ENCODE results near the gene C5orf46.
A peak's percentile ranks its signal among the peaks of the same experiment; 100 is the strongest.
"Not testable (repeated sequence)": the region's sequence is repeated elsewhere in the genome, so short reads cannot be mapped to it uniquely, and the experiment has no call there.

Gene C5orf46

DNA sequence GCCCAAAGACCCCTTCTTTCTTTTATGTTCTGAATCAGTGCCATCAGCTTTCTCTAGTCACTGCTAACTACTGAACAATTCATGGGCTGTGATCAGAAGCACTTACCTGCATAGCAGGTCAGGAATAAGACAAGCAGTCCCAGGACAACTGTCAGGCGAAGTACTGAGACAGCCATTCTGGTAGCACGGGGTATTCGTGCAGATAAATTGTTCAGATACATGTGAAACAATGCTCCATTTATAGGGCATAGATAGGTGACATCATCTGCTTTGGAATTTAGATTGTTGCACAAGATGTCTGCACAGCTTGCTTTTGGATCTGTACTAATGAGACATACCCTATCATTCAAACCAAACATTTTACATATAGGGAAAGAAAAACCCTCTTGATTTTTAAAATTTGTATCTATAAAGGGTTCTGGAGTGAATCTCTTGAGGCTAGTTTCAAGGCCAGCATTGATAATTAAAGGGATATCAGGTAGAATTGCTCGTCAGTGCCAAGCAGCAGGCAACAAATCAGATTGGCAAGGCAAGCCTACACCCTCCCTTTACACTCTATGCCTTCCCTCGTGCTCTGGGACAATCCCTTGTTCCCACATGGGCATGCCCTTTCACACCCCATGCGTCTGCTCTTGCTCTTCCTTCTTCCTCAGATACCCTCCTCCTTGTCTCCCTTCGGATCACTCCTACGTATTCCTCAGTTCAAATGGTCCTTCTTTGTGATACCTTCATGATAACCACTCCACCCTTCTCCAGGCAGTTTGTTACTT is at the start of gene C5orf46:
C5orf46 (minus strand) TSS at position 213 of the 770 bp plus-strand sequence; CDS start at position 176, 37 bp downstream.
- Histone ChIP-seq H3K36me3 (ENCODE audit: control insufficient read depth, insufficient read depth, low read length) (no peaks in the 10 kb centered on the region), H3K4me3 (ENCODE audit: low read depth, low read length) (no peak within 1 kb of the TSS), H3K9me3 (ENCODE audit: control insufficient read depth, insufficient read depth, low read length) (no peaks in the 10 kb centered on the region), H3K27me3 (ENCODE audit: control insufficient read depth, insufficient read depth, low read length) (no peaks in the 10 kb centered on the region), H3K4me1 (ENCODE audit: control insufficient read depth, insufficient read depth, low read length) (peaks cover 1% of the 10 kb centered on the region), H3K9ac (ENCODE audit: low read depth, low read length) (no peak within 1 kb of the TSS)

DNA sequence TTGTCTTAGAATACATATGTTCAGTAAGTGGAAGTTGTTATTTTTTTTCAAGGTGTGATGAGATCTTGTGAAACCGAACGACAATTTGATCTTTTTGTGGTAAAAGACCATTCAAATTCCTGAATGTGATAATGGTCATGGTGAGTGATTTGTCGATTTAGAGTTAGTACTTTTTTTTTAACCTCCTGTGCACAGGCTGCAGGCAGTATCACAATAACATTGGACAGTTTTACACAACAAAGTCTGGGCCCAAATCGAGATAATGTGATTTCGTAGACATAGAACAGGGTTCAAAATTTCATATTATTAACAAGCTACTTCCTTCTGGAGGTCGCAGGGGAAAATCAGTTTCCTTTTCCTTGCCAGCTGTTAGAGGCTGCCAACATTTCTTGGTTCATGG is 48.6 kb upstream of the C5orf46 start:
- H3K4me1 ChIP-seq (ENCODE audit: control insufficient read depth, insufficient read depth, low read length), result no peaks in the 10 kb centered on the region
- H3K36me3 ChIP-seq (ENCODE audit: control insufficient read depth, insufficient read depth, low read length), result no peaks in the 10 kb centered on the region
- no peak overlapping the region for H3K4me3 ChIP-seq (ENCODE audit: low read depth, low read length)
- H3K27me3 ChIP-seq (ENCODE audit: control insufficient read depth, insufficient read depth, low read length), result no peaks in the 10 kb centered on the region
- H3K9me3 ChIP-seq (ENCODE audit: control insufficient read depth, insufficient read depth, low read length), result no peaks in the 10 kb centered on the region
- H3K9ac ChIP-seq (ENCODE audit: low read depth, low read length), result no peak overlapping the region

DNA sequence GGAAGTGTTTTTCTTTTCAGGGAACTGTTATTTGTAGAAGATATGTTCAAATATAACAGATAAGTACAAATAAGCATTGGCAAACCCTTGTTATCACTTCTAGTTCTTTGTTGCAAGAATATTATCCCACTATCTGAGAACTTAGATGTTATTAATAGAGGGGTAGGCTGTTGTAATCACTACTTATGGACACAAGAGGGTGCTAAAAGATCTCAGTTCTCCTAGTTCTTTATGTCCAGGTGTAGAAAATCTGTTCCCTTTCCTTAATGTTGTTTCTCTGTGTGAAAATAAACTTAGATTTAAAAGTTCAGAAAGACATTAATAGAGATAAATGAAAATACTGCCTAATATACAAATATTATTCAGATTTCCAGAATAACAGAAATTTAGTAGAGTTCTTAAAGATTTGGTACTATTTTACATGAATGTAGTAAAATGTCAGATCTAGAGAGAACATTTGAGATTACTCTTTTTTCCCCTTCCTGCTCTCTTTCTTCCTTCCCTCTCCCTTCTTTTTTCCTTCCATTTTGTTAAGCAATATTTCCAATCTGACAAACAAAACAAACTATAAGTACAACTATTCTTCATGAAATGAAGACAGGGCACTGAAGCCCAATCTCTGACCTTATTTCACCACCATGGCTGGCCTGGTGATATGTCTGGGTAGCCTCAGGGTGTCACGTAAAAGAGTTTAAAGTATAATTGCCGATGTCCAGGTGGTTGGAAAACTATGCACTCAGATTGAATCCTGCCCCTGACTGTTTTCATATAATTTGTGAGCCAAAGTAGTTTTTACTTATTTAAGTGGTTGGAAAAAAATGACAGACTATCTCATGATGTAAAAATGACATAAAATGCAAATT is 43.6 kb upstream of the C5orf46 start:
- no peak overlapping the region for H3K4me3 ChIP-seq (ENCODE audit: low read depth, low read length)
- H3K4me1 ChIP-seq (ENCODE audit: control insufficient read depth, insufficient read depth, low read length), result peaks cover 3% of the 10 kb centered on the region
- no peak overlapping the region for H3K9ac ChIP-seq (ENCODE audit: low read depth, low read length)
- H3K27me3 ChIP-seq (ENCODE audit: control insufficient read depth, insufficient read depth, low read length), result no peaks in the 10 kb centered on the region
- H3K36me3 ChIP-seq (ENCODE audit: control insufficient read depth, insufficient read depth, low read length), result no peaks in the 10 kb centered on the region
- H3K9me3 ChIP-seq (ENCODE audit: control insufficient read depth, insufficient read depth, low read length), result no peaks in the 10 kb centered on the region

DNA sequence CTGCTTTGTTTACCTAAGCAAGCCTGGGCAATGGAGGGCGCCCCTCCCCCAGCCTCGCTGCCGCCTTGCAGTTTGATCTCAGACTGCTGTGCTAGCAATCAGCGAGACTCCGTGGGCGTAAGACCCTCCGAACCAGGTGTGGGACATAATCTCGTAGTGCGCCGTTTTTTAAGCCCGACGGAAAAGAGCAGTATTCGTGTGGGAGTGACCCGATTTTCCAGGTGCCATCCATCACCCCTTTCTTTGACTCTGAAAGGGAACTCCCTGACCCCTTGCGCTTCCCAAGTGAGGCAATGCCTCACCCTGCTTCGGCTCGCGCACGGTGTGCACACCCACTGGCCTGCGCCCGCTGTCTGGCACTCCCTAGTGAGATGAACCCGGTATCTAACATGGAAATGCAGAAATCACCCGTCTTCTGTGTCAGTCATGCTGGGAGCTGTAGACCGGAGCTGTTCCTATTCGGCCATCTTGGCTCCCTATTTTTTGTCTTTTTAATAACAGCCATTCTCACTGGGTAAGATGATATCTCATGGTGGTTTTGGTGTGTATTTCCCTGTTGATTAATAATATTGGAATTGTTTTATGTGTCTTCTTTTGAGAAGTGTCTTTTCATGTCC is 40.4 kb upstream of the C5orf46 start:
- H3K36me3 ChIP-seq (ENCODE audit: control insufficient read depth, insufficient read depth, low read length); H3K27me3 ChIP-seq (ENCODE audit: control insufficient read depth, insufficient read depth, low read length); H3K9me3 ChIP-seq (ENCODE audit: control insufficient read depth, insufficient read depth, low read length); H3K4me1 ChIP-seq (ENCODE audit: control insufficient read depth, insufficient read depth, low read length): not testable (repeated sequence)
- H3K4me3 ChIP-seq (ENCODE audit: low read depth, low read length), result peak overlapping the region; percentile 40
- peak overlapping the region; percentile 55 for H3K9ac ChIP-seq (ENCODE audit: low read depth, low read length)

DNA sequence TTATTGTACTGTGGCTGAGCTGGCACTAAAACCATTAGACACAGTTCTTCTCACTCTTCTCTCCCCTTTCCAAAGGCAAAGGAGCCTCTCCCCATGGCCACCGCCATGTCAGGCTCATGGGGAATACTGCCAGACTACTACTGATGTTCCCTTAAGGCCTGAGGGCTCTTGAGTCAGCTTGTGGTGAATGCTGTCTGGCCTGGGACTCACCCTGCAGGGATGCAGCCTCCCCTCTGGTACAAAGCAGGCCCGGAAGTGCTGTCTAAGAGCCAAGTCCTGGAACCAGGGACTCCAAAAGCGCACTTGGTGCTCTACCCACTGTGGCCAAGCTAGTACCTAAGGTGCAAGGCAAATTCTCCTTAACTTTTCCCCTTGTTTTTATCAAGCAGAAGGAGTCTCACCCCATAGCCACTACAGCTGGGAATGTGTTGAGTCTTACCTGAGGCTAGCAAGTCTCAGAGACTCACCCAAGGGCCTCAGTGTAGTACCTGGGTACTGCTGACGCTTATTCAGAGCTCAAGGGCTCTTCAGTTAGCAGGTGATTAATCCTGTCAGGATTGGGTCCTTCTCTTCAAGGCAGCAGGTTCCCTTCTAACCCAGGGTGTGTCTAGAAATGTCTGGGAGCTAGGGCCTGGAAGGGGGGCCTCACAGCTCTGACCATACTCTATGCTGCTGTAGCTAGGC is 33.2 kb upstream of the C5orf46 start:
- Histone ChIP-seq H3K9me3 (ENCODE audit: control insufficient read depth, insufficient read depth, low read length) (no peaks in the 10 kb centered on the region), H3K9ac (ENCODE audit: low read depth, low read length) (no peak overlapping the region), H3K36me3 (ENCODE audit: control insufficient read depth, insufficient read depth, low read length) (no peaks in the 10 kb centered on the region), H3K4me1 (ENCODE audit: control insufficient read depth, insufficient read depth, low read length) (no peaks in the 10 kb centered on the region), H3K4me3 (ENCODE audit: low read depth, low read length) (no peak overlapping the region), H3K27me3 (ENCODE audit: control insufficient read depth, insufficient read depth, low read length) (no peaks in the 10 kb centered on the region)

DNA sequence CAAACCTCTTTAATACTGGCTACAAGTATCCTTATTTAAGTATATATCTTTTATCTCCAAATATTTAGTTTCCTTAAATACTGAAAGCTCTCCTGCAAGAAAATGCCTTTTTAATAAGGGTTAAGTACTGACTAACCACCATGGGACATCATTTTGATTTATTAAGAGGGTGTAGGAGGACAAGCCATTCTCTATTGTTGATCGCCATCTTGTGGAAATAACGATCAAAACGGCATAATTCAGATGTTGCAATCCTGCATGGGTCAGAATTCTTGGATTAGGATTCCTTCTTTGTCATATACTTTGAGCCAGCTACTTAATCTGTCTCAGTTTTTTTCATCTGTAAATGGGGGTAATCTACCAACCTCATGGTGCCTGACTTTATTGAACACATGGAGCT is 28.7 kb upstream of the C5orf46 start:
- Histone ChIP-seq H3K4me3 (ENCODE audit: low read depth, low read length) (no peak overlapping the region), H3K27me3 (ENCODE audit: control insufficient read depth, insufficient read depth, low read length) (no peaks in the 10 kb centered on the region), H3K9ac (ENCODE audit: low read depth, low read length) (no peak overlapping the region), H3K4me1 (ENCODE audit: control insufficient read depth, insufficient read depth, low read length) (no peaks in the 10 kb centered on the region), H3K9me3 (ENCODE audit: control insufficient read depth, insufficient read depth, low read length) (no peaks in the 10 kb centered on the region), H3K36me3 (ENCODE audit: control insufficient read depth, insufficient read depth, low read length) (no peaks in the 10 kb centered on the region)

DNA sequence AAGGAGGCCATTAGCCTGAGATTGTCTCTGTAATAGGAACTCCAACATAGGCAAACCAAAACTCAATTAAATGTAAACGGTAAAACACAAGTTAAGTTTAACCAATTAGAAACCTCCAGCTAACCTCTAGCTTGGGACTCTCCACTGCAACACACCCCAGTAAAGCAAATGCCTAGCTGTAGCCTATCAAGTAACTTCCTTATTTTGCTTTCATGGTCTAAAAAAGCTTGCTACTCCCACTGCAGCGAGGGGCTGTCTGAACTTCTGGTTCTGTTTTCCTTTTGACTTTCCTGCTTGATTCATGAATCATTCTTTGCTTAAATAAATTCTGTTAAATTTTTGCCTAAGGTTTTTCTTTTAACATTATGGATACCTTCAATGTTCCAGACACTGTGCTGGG is 24.4 kb upstream of the C5orf46 start:
- Histone ChIP-seq H3K36me3 (ENCODE audit: control insufficient read depth, insufficient read depth, low read length) (no peaks in the 10 kb centered on the region), H3K4me3 (ENCODE audit: low read depth, low read length) (no peak overlapping the region), H3K9ac (ENCODE audit: low read depth, low read length) (no peak overlapping the region), H3K4me1 (ENCODE audit: control insufficient read depth, insufficient read depth, low read length) (no peaks in the 10 kb centered on the region), H3K9me3 (ENCODE audit: control insufficient read depth, insufficient read depth, low read length) (no peaks in the 10 kb centered on the region), H3K27me3 (ENCODE audit: control insufficient read depth, insufficient read depth, low read length) (no peaks in the 10 kb centered on the region)

DNA sequence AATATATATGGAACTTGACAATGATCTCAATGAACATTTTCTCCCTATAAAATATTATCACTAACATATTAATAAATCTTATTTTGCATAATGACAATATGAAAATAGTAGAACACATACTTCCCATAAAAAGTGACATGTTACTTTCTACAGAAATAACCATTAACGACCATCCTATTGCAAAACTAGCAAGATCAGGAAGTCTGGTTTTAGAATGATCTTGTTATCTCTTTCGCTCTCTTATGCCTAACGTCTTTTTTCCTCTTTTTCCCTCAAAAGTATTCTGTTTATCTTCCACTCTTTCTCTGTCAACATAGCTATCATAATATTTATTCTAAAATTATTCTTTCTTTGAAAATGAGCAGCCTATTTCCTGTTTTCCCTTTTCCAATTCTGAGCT is 21.6 kb upstream of the C5orf46 start:
- no peak overlapping the region for H3K4me3 ChIP-seq (ENCODE audit: low read depth, low read length)
- H3K27me3 ChIP-seq (ENCODE audit: control insufficient read depth, insufficient read depth, low read length), result no peaks in the 10 kb centered on the region
- H3K9me3 ChIP-seq (ENCODE audit: control insufficient read depth, insufficient read depth, low read length), result no peaks in the 10 kb centered on the region
- no peaks in the 10 kb centered on the region for H3K4me1 ChIP-seq (ENCODE audit: control insufficient read depth, insufficient read depth, low read length)
- no peaks in the 10 kb centered on the region for H3K36me3 ChIP-seq (ENCODE audit: control insufficient read depth, insufficient read depth, low read length)
- no peak overlapping the region for H3K9ac ChIP-seq (ENCODE audit: low read depth, low read length)

DNA sequence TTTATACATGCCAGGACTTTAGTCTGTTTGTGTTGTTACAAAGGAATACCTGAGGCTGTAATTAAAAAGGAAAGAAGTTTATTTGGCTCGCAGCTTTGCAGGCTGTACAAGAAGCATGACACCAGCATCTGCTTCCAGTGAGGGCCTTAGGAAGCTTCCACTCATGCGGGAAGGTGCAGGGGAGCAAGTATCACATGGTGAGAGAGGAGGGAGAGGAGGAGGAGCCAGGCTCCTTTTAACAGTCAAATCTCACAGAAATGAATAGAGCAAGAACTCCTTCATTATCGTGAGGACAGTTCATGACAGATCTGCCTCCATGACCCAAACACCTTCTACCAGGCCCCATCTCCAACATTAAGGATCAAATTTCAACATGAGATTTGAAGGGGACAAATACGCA is 18.7 kb upstream of the C5orf46 start:
- no peaks in the 10 kb centered on the region for H3K4me1 ChIP-seq (ENCODE audit: control insufficient read depth, insufficient read depth, low read length)
- H3K36me3 ChIP-seq (ENCODE audit: control insufficient read depth, insufficient read depth, low read length), result no peaks in the 10 kb centered on the region
- no peaks in the 10 kb centered on the region for H3K27me3 ChIP-seq (ENCODE audit: control insufficient read depth, insufficient read depth, low read length)

DNA sequence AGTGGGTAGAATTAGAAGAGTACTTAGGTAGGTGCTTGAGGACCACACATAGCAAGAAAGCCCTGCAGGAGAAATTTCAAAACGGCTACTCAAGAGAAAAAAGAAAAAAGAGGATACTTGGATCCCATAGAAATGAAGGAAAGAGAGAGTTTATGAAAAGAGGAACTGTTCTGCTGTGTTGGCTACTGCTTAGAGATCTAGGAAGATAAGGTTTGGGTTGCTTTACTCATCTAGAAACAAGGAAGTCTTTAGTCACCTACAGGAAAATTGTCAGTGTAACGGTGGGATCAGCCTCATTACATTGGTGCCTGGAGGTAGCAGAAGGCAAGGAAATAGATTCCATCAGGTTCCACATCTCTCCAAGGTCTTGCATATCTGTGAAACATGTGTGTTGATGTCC is 14.8 kb upstream of the C5orf46 start:
- Histone ChIP-seq H3K4me1 (ENCODE audit: control insufficient read depth, insufficient read depth, low read length) (no peaks in the 10 kb centered on the region), H3K4me3 (ENCODE audit: low read depth, low read length) (no peak overlapping the region)

More for the DNA sequence above, 18.7 kb upstream of the C5orf46 start:
- no peak overlapping the region for H3K4me3 ChIP-seq (ENCODE audit: low read depth, low read length)
- H3K9me3 ChIP-seq (ENCODE audit: control insufficient read depth, insufficient read depth, low read length), result no peaks in the 10 kb centered on the region
- no peak overlapping the region for H3K9ac ChIP-seq (ENCODE audit: low read depth, low read length)

DNA sequence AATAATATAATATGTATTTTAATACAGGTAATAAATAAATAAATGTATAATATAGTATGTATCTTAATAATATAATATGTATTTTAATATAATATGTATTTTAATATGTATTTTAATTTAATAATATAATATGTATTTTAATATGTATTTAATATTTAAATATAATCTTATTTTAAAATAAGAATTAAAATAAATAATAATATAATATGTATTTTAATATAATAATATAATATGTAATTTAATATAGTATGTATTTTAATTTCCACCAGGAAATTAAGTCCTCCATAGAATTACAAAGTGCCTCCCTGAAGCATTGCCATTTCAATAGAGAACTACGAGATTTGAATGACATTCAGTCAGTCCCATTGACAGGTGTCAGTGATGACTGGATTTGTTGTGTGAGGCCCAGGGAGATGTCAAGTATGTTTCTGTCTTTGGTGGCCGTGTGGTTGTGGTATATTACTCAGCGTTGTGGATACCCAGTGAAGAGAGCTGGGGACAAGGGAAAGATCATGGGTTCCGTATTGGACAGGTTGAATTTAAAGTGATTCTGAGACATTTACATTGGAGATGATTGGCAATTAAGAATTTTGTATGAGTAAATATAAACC is 14.2 kb upstream of the C5orf46 start:
- H3K9ac ChIP-seq (ENCODE audit: low read depth, low read length), result no peak overlapping the region
- no peak overlapping the region for H3K4me3 ChIP-seq (ENCODE audit: low read depth, low read length)
- H3K36me3 ChIP-seq (ENCODE audit: control insufficient read depth, insufficient read depth, low read length), result no peaks in the 10 kb centered on the region
- H3K4me1 ChIP-seq (ENCODE audit: control insufficient read depth, insufficient read depth, low read length), result no peaks in the 10 kb centered on the region
- H3K9me3 ChIP-seq (ENCODE audit: control insufficient read depth, insufficient read depth, low read length), result no peaks in the 10 kb centered on the region
- no peaks in the 10 kb centered on the region for H3K27me3 ChIP-seq (ENCODE audit: control insufficient read depth, insufficient read depth, low read length)

More for the DNA sequence above, 14.8 kb upstream of the C5orf46 start:
- H3K36me3 ChIP-seq (ENCODE audit: control insufficient read depth, insufficient read depth, low read length), result no peaks in the 10 kb centered on the region
- H3K9ac ChIP-seq (ENCODE audit: low read depth, low read length), result no peak overlapping the region
- no peaks in the 10 kb centered on the region for H3K27me3 ChIP-seq (ENCODE audit: control insufficient read depth, insufficient read depth, low read length)
- H3K9me3 ChIP-seq (ENCODE audit: control insufficient read depth, insufficient read depth, low read length), result no peaks in the 10 kb centered on the region
